ENCODE data around the gene KLHL13.
"Not testable (repeated sequence)": the region's sequence is repeated elsewhere in the genome, so short reads cannot be mapped to it uniquely, and the experiment has no call there.

Gene KLHL13

GRCh38 chrX:117989512-117989911 lies 127.1 kb downstream of the KLHL13 start:
- no peak for DNase-seq

- no peak for DNase-seq
These were observed 129.2 kb downstream of the KLHL13 start for GRCh38 chrX:117987373-117987772.

GRCh38 chrX:117985241-117985640 lies 131.4 kb downstream of the KLHL13 start:
- DNase-seq: no peak

GRCh38 chrX:117982694-117983392 lies 133.8 kb downstream of the KLHL13 start:
- DNase-seq: no peak

GRCh38 chrX:117978402-117978801 lies 138.2 kb downstream of the KLHL13 start:
- no peak for DNase-seq

GRCh38 chrX:117977526-117977925 lies 139.1 kb downstream of the KLHL13 start:
- DNase-seq: no peak

GRCh38 chrX:117973110-117973807 lies 143.4 kb downstream of the KLHL13 start:
- no peak for DNase-seq

- no peak for DNase-seq
These were observed 143.9 kb downstream of the KLHL13 start for GRCh38 chrX:117972711-117973109.

GRCh38 chrX:117969782-117970181 lies 146.8 kb downstream of the KLHL13 start:
- DNase-seq: no peak

- no peak for DNase-seq
These were observed 147.3 kb downstream of the KLHL13 start for GRCh38 chrX:117969328-117969727.

GRCh38 chrX:117959045-117959444 lies 157.6 kb downstream of the KLHL13 start:
- no peak for DNase-seq

GRCh38 chrX:117957128-117957527 lies 159.5 kb downstream of the KLHL13 start:
- DNase-seq: no peak

GRCh38 chrX:117939296-117939695 lies 177.3 kb downstream of the KLHL13 start:
- DNase-seq: not testable (repeated sequence)

GRCh38 chrX:117936118-117936517 lies 180.5 kb downstream of the KLHL13 start:
- no peak for DNase-seq

- DNase-seq: not testable (repeated sequence)
These were observed 186.5 kb downstream of the KLHL13 start for GRCh38 chrX:117930116-117930515.

GRCh38 chrX:117919755-117920154 lies 196.9 kb downstream of the KLHL13 start:
- no peak for DNase-seq

- no peak for DNase-seq
These were observed 206.4 kb downstream of the KLHL13 start for GRCh38 chrX:117910216-117910615.

- no peak for DNase-seq
These were observed 218.4 kb downstream of the KLHL13 start for GRCh38 chrX:117898226-117898625.

- DNase-seq: no peak
These were observed 221.2 kb downstream of the KLHL13 start for GRCh38 chrX:117895418-117895817.

GRCh38 chrX:117892469-117892868 lies 224.1 kb downstream of the KLHL13 start:
- DNase-seq: no peak

- DNase-seq: no peak
These were observed 244.8 kb downstream of the KLHL13 start for GRCh38 chrX:117871796-117872195.

GRCh38 chrX:117860517-117860916 lies 256.1 kb downstream of the KLHL13 start:
- no peak for DNase-seq

GRCh38 chrX:117854806-117855205 lies 261.8 kb downstream of the KLHL13 start:
- DNase-seq: no peak

GRCh38 chrX:117851025-117851424 lies 265.6 kb downstream of the KLHL13 start:
- no peak for DNase-seq

Data from CD4-positive, alpha-beta T cell treated with Interleukin-4 for 1 hour (primary cell).